Activated T-cell treated with anti-CD3 and anti-CD28 coated beads, Interleukin-2, amount 50 U/mL, for 48 hours (primary cell): ENCODE data around the gene CTAGE9.
"Not testable (repeated sequence)": the region's sequence is repeated elsewhere in the genome, so short reads cannot be mapped to it uniquely, and the experiment has no call there.

Source experiments
- DNase-seq, 2 experiments: peaks; one replicate each; pipeline ENCODE4 v3.0.0-alpha.2; 2020

CTAGE9 gene

DNA sequence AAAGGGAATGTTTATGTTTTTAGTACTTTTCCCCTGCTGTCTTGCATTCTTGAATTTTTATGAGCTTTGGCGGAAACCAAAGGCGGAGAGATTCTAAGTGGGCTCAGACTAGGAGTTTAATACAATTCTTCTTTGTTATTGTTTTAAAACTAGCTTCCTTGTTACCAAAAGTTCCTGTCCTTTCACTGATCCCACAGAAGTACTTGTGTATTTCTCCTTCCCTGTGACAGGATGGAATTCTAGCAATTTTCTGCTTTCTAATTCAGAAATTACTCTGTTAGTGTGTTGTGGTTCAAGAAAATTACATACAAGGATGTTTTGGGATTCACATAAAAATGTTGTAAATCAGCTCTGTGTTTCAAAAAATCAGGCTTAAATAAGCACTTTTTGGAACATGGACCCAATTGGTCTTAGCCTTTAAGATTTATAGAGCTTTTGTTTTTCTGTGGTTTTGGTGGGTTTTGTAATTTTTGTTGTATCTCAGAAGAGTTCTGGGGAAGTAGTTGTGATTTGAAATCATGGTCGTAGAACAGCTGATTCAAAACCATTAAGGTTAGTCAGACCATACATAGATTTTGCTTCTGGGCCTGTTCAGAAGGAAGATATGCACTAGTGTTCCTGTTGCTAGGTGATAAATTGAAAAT is 17.6 kb upstream of the CTAGE9 start:
- no peak for DNase-seq

DNA sequence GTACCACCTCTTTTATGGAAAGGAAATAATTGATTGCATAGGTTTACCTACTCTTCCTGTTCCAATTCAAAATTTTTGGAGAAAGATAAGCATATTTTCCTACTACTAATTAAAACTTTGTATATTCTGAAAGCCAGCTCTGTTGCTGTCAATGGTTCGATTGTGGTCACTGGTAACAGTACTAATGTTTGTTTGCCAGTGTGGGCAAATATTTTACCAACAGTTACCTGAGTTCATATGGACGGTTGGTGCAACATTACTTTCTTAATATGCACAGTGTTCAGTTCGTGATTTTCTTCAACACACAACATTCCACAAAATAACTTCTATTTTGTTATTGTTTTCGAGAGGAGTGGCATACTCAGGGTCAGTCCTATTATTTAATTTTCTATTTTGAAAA is 17.1 kb upstream of the CTAGE9 start:
- no peak for DNase-seq

DNA sequence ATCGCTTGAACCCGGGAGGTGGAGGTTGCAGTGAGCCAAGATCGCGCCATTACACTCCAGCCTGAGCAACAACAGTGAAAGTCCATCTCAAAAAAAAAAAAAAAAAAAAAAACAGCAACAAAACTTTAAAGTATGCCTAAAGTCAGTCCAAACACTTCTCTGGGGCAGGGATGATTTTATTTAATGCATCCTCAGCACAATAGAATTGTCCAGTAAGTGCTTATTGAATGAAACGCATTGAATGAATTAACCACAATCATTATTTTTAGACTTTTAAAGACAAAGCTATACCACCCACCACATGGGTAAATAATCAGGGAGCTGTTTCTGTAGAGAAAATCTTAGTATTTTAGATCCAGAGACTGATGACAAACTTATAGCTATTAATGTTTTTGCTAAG is 16.6 kb upstream of the CTAGE9 start:
- DNase-seq, result no peak

DNA sequence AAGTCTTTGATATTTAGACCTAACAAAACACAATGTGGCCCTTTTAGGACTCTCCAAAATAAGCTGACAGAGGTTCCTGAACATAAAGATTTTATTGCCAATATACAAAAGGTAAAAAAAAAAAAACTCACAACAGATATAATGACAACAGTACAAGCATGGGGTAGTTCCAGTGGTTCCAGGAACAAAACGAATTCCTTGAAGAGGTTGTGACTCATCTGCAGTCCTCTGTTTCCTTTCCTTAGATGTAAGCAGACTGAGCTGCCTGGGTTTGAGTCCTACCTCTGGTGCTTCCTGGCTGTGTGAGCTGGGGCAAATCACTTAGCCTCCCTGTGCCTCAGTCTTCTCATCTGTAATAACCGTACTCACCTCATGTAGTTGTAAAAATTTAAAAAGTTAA is 13.3 kb upstream of the CTAGE9 start:
- DNase-seq, result no peak

DNA sequence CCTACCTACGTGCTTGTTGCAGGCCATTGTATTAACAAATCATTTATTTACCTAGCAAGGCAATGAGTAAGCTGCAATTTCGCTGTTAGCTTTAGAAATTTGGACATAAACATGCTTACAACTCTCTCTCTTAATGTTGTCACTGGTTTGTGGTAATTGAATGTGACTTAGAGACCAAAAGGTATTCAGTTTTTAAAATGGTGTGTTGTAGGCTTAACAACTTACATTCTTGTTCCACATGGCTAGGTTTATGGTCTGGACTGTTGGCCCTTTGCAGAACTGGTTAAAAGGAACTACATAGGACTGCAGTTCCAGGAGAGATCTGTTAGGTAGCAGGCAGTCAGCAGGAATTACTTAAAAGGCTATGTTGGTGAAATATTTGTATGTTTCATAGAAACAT is 10.3 kb upstream of the CTAGE9 start:
- no peak for DNase-seq

DNA sequence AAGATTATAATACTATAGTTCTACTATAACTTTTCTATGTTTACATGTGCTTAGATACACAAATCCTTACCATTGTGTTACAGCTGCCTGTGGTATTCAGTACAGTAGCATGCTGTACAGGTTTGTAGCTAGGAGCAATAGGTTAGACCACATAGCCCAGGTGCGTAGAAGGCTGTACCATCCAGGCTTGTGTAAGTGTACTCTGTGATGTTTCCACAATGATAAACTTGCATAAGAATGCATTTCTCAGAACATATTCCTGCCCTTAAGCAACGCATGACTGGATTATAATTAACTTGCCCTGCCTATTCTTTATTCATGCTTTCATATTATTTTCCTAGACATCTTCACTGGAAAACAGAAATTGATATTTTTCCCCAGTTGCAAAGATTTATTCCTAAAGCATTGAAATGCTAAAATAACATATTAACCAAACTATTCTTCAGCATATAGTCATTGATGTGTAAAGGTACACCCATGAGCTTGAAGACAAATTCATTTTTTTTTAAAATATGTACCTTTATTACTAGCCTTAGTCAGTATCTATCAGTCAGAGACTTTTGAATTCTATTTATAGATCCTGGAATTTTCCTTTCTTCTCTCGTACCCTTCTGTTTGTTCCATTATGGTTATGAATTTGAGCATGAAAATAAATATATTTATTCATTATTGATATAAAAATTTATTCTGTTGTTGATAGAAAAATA is 7.2 kb upstream of the CTAGE9 start:
- no peak for DNase-seq

DNA sequence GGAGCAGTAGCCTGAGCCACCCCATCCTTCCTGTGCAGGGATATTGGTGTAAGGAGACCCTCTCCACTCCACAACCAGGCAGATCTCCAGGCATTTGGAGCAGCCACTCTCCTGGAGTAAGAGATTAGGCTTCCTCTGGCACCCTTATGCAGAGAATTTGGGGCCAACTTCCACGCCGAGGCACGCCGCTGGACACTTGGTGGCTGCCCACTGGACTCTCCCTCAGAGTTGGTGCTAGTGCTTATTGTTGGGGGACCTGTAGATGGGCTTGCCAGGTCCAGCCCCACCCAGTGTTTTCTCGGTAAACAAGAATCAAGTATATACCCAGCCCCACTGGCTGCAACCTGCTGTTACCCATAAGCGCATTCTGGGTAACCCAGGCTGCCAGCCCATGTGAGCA is 4.8 kb upstream of the CTAGE9 start:
- not testable (repeated sequence) for DNase-seq

DNA sequence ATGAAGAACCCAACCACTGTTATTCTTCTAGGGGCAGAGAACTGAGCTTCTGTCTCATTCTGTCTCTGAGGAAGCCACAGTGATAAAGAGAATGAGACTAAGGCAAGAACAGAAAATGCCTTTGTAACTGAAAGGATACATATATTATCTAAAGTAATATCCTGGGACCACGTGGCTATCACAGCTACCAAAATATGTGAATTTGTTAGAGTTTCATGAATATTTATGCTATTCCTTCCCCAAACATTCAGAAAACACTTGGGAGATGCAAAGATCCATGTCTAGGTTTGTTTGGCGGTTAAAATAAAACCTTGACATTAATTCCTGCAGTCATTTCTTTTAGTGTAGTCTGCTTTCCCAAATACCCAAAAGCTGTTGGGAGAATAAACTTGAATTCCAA is 6.9 kb downstream of the CTAGE9 start:
- DNase-seq, result not testable (repeated sequence)

DNA sequence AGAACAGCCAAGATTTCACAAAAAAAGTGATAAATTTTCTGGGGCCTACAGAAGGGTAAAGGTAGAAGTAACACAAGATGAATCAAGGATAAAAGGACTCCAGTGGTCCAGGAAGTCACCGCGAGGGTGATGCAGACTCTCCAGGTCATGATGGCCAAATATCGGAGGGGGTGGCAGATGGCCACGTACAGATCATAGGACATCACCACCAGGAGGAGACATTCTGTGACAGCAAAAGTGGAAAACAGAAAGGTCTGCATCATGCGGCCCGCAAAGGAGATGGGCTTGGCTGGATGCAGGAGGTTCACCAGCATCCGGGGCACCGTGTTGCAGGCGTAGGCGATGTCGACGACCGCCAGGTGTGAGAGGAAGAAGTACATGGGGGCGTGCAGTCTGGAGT is 10.0 kb downstream of the CTAGE9 start:
- DNase-seq, result not testable (repeated sequence)

DNA sequence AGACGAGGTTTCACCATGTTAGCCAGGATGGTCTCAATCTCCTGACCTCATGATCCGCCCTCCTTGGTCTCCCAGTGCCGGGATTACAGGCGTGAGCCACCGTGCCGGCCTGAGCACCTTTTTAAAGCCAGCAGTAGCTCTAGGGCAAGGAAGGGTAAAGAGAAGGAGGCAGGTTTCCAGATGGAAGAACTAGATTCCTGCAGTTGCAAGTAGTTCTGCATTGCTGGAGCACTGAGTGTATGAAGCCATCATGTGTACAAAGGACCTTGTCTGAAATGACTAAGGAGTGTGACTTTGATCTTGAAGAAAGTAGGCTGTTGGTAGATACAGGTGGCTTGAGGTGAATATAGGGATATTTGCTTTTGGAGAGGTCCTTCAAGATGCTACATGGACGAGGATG is 13.9 kb downstream of the CTAGE9 start:
- no peak for DNase-seq

DNA sequence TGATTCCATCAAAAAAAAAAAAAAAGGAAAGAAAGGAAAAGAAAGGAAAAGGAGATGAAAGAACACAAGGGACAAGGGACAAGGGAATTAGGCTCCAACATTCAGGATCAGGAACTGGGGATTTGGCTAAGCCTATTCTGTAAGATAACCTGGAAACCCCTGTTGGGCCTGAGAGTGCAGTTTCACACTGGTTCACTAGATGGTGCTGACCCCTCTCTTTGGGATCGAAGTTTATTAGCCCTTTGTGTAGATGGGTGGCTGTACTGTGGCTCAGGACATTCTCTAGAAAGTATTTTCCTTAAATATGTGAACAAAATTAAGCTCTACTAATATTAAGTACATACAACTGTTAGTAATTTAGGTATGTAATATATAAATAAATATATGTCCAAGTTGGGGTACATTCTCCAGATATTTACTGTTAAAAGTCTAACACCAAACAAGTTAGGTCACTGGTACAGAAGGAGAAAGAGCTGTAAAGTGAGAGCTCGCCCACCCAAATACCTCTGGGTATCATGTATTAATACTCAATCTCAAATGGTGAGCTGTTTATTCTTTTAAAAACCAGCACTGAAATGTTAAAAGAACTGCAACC is 15.9 kb downstream of the CTAGE9 start:
- peak; percentile 46 to 53 for DNase-seq

DNA sequence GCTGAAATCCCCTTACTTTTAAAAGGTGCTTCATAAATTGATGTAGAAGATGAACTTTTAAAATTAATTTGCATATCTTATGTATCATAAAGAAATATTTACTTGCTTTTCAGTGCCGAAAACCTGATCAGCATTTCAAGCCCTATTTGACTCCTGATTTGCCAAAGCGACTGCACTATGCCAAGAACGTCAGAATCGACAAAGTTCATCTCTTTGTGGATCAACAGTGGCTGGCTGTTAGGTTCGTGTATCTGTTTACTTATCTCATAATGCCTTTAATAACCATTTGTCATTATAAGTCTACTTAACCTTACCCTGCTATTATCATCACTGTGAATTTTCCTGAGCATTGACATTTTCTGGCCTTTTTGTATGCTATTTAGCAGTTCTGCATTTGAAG is 17.4 kb downstream of the CTAGE9 start:
- DNase-seq, result no peak

DNA sequence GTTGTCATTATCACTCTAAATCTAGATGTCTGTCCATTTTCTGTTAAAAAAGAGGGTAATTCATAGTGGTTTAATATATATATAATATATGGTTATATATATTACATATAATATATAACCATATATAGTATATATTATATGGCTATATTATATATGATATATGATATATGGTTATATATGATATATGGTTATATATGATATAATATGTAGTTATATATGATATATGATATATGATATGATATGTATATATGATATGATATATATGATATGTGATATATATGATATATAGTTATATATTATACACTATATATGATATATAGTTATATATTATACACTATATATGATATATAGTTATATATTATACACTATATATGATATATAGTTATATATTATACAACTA is 18.2 kb downstream of the CTAGE9 start:
- no peak for DNase-seq

DNA sequence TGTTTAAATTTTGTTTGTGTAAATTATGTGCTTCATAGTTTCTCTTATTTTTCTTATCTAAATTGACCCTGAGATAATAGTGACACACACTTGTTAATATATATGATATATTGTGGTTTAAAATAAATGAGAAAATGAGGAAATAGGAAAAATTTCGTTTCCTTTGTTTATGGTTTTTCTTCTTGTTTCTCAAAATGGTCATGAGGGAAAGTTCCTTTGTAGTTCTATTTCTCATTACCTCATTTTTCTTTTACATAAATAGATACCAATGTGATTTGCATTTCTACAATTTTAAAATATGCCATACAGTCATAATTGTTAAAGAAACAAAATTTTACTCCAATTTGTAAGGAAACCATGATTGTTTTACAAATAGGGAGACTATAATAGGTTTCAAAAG is 18.8 kb downstream of the CTAGE9 start:
- DNase-seq, result no peak

DNA sequence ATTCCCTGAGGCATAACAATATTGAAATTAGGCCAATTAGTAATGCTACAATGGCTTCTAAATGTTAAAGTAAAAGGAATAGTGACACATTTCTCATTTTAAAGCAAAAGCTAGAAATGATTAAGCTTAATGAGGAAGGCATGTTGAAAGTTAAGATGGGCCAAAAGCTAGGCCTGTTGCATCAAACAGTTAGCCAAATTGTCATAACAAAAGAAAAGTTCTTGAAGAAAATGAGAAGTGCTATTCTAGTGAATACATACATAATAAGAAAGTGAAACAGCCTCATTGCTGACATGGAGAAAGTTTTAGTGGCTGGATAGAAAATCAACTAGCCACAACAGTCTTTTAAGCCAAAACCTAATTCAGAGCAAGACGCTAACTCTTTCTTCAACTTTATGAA is 22.5 kb downstream of the CTAGE9 start:
- DNase-seq, result no peak

DNA sequence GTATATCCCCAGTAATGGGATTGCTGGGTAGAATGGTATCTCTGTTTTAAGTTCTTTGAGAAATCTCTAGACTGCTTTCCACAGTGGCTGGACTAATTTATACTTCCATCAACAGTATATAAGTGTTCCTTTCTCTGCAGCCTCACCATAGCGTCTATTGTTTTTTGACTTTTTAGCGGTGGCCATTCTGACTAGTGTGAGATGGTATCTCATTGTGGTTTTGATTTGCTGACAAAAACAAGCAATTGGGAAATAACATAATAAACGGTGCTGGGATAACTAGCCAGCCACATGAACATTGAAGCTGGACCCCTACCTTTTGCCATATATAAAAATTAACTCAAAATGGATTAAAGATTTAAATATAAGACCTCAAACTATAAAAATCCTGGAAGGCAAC is 23.8 kb downstream of the CTAGE9 start:
- no peak for DNase-seq

DNA sequence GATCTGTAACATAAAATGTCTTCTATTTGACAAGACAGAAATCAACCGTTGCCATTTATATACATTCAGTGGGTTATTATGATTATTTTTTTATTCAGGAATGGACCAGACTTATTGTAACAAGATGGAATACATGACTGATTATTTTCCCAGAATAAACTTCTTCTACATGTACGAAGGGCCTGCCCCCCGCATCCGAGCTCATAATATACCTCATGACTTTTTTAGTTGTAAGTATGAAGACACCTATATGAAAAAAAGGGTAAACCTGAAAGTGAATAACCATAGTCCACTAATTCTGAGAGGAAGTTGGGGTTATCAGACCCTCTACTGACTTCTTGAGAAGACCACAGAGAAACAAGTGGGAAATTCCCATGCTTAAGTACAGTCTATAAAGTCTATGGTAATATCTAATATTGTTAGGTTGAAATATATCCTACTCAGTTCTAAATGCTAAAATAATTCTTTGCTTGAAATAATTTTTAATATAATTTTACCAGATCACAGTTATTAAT is 25.5 kb downstream of the CTAGE9 start:
- peak; percentile 28 to 46 for DNase-seq

DNA sequence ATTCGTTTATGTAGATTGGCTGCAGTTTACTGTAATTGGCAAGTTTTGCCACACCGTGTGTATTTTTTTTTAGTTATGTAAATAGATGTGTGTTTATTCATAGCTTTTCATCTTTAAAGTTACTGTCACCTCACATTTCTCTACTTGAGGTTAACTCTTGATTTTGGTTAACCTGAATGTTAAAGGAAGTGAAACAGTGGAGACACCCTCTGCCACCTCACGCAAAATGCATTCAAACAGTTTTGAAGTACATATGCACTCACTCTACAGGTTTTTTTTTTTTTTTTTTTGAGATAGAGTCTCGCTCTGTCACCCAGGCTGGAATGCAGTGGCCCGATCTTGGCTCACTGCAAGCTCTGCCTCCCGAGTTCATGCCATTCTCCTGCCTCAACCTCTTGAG is 27.3 kb downstream of the CTAGE9 start:
- no peak for DNase-seq

DNA sequence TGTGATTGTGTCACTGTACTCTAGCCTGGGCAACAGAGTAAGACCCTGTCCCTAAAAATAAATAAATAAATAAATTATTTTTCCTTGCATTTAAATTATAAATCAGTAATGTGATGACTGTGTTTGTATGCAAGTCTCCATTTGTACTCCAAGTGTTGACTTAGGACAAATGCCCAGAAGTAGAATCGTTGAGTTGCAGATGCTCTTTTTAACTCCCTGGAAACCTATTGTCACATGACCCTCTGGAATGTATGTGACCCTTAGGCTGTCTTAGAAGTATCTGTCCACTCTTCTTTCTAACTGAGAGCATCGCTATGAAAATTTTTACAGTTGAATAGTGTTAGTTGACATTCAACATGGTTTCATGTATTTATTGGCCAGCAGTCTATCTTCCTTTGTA is 28.4 kb downstream of the CTAGE9 start:
- DNase-seq, result no peak

DNA sequence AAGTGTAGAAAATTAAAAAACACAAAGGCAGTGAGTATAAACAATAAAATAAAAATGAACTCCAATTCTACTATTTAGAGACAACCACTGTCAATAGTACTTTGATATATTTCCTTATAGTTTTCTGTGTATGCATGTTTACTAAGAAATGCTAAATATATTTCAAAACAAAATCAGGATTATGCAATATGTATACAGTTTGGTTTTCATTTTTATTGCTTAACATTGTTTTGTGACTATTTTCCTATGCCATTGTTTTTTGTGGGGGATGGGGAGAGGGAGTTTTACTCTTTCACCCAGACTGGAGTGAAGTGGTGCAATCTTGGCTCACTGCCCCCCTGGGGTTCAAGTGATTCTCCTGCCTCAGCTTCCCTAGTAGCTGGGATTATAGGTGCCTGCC is 29.2 kb downstream of the CTAGE9 start:
- DNase-seq, result no peak

DNA sequence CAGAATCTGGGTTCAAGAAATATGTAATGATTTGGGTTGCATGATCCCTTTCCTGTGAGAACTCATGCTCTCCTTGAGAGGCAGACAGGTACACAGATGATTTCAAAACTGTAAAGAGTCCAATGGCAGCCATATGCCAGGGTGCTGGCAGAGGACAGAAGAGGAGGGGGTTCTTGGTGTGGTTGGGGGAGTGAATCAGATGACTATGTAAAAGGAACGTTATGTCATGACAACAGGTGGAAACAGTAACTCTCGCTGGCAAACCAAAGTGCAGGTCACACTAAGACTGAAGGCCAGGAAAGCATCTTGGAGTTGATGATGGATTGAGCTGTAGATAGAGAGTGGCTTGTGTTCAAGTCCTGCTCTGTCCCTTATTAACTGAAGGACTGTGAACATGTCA is 29.9 kb downstream of the CTAGE9 start:
- DNase-seq, result no peak

DNA sequence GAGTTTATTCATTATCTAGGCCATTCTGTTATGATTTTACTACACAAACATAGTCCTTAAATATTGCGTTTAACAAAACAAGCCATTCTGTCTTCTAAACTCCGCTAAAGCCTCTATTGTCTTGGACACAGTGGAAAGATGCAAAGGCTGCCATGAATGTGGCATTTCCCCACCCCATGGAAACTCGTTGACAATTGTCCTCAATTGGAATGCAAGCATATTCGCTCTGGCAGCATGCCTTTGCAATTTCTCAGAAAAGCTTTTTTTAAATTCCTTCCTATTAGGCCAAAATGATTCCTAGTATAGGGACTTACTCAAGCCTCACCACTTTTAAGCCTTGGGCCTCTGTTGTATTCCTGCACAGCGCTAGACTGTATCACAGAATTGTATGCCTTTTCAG is 32.4 kb downstream of the CTAGE9 start:
- no peak for DNase-seq

DNA sequence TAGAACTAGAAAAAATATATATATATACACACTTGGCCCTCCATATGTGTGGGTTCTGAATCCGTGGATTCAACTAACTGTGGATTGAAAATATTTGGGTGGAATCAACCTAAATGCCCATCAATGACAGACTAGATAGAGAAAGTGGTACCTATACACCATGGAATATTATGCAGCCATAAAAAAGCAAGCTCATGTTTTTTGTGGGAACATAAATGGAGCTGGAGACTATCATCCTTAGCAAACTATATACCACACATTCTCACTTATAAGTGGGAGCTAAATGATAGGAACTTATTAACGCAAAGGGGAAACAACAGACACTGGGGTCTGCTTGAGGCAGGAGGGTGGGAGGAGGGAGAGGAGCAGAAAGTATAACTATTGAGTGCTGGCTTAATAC is 37.6 kb downstream of the CTAGE9 start:
- no peak for DNase-seq

DNA sequence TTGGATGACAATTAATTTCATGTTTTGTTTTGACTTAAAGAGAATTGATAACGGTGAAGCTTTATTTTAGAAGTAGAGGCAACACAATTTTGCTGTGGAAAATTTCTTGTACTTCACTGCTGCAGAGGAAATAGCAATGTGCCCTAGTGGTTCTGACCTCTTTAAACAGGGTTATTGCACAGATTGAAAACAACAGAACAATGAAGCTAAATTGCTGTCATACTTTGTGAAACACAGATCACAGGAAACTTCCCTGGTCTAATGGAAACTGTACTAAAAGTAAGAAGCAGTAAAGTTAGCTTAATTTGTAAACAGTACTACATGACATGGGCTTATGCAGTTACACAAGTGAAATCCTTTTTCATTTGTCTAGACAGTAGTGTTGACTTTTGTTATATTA is 40.9 kb downstream of the CTAGE9 start:
- no peak for DNase-seq
